Gastrocnemius medialis (tissue), 4 donors: Measurements from ENCODE around the gene DIAPH3. TPM values are rescaled to one million over a fixed set of nuclear protein-coding genes. Genes with fewer than 3 reads are reported as not detected.
"Not testable (repeated sequence)": the region's sequence is repeated elsewhere in the genome, so short reads cannot be mapped to it uniquely, and the experiment has no call there.

Source experiments
- ATAC-seq, 2 donors: fragments of 150-250 bp; one replicate each; pipeline ENCODE4 v1.9.1; 2016
- DNase-seq, 2 donors: peaks; one replicate each; pipeline ENCODE4 v3.0.0-alpha.2; 2019
- H3K27ac ChIP-seq, 4 donors: fragments of 200-600 bp; sonication (generic); 1 replicate in 1 of 4; 2 replicates in 3 of 4; pipeline ENCODE4 v1.5.1; 2016 to 2018; ENCODE audit warnings: mild to moderate bottlenecking in 2 of 4, moderate library complexity in 1 of 4
- H3K27me3 ChIP-seq, 3 donors: fragments of 200-600 bp; sonication (generic) in 2 of 3; 1 replicate in 1 of 3; 2 replicates in 2 of 3; pipeline versions ENCODE4 v1.5.1 to v1.6.0; 2016 to 2019; ENCODE audit warnings: mild to moderate bottlenecking in 1 of 3, moderate library complexity in 1 of 3
- H3K36me3 ChIP-seq, 2 donors: fragments of 200-600 bp; sonication (generic) in 1 of 2; one replicate each; pipeline ENCODE4 v1.5.1; 2017 to 2018
- H3K4me1 ChIP-seq, 2 donors: fragments of 200-600 bp; sonication (generic) in 1 of 2; one replicate each; pipeline ENCODE4 v1.5.1; 2016 to 2017; ENCODE audit warnings: mild to moderate bottlenecking in 2 of 2
- H3K4me3 ChIP-seq, 4 donors: fragments of 200-600 bp; sonication (generic) in 3 of 4; 1 replicate in 1 of 4; 2 replicates in 3 of 4; pipeline ENCODE4 v1.5.1; 2016 to 2019; ENCODE audit warnings: mild to moderate bottlenecking in 2 of 4
- H3K9me3 ChIP-seq, 3 donors: fragments of 200-600 bp; sonication (generic) in 2 of 3; 1 replicate in 1 of 3; 2 replicates in 2 of 3; pipeline ENCODE4 v1.5.1; 2016 to 2019
- POLR2A ChIP-seq, 2 donors: fragments of 450-650 bp; IDR thresholded peaks; one replicate each; pipeline ENCODE4 v1.6.1; 2017; ENCODE audit warnings: antibody characterized with exemption in 2 of 2, mild to moderate bottlenecking in 2 of 2, moderate library complexity in 2 of 2
- in situ Hi-C, 4 donors: fragments of 200-750 bp; cut with MboI; loops; one replicate each; pipeline versions ENCODE4 v1.15.0 to v1.8.0; 2017; ENCODE audit warnings: low sequenced_read_pairs in 4 of 4
- intact Hi-C: fragments of 100-400 bp; cut with DNase I; formaldehyde crosslinking; loops from one replicate; pipeline ENCODE4 v1.15.1; 2023; ENCODE audit warnings: low total_unique reads
- total RNA-seq, 4 donors: library from RNA; depleted of rRNA; stranded (reverse); fragments of >200 nt; gene quantifications; one replicate each; pipeline versions ENCODE4 v1.1.0 to v1.2.3, GENCODE V29; 2016
- TF ChIP-seq, protein P1 (sequence below), 5 experiments: fragments of 450-650 bp in 3 of 5; fragments of 200-600 bp in 2 of 5; sonication (generic) in 2 of 5; IDR thresholded peaks in 4 of 5; conservative IDR thresholded peaks in 1 of 5; 1 replicate in 4 of 5; 2 replicates in 1 of 5; pipeline ENCODE4 v1.5.1; 2016 to 2019; ENCODE audit warnings: antibody characterized with exemption in 5 of 5, mild to moderate bottlenecking in 3 of 5, moderate library complexity in 3 of 5

Gene DIAPH3
- total RNA-seq, 4 donors from 2014 or later, result 0.13 TPM; not detected in 3

DNA sequence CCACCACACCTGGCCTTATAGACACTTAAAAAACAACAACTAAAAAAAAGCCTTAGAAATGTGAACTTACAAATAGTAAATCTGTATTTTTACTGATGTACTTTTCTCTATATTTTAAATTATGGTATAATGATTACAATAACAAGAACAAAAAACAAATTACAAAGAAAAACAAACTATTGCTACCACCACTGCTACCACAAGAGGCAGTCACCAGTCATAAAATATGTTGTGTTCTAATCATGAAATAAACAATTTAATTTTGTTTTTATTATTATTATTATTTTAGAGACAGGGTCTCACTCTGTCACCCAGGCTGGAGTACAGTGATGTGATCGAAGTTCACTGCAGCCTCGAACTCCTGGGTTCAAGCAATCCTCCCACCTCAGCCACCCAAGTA, 72.2 kb downstream of the DIAPH3 start:
- no peaks in the 10 kb centered on the region for H3K9me3 ChIP-seq
- H3K27me3 ChIP-seq, result no peaks in the 10 kb centered on the region
- ATAC-seq, result no peak
- DNase-seq, result no peak
- H3K27ac ChIP-seq, result no peak overlapping the region
- TF ChIP-seq POLR2A (IDR thresholded peaks at IDR 0.05), result no peak
- TF ChIP-seq, protein P1, sequence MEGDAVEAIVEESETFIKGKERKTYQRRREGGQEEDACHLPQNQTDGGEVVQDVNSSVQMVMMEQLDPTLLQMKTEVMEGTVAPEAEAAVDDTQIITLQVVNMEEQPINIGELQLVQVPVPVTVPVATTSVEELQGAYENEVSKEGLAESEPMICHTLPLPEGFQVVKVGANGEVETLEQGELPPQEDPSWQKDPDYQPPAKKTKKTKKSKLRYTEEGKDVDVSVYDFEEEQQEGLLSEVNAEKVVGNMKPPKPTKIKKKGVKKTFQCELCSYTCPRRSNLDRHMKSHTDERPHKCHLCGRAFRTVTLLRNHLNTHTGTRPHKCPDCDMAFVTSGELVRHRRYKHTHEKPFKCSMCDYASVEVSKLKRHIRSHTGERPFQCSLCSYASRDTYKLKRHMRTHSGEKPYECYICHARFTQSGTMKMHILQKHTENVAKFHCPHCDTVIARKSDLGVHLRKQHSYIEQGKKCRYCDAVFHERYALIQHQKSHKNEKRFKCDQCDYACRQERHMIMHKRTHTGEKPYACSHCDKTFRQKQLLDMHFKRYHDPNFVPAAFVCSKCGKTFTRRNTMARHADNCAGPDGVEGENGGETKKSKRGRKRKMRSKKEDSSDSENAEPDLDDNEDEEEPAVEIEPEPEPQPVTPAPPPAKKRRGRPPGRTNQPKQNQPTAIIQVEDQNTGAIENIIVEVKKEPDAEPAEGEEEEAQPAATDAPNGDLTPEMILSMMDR (IDR thresholded peaks at IDR 0.05 in 4 of 5, conservative IDR thresholded peaks at IDR 0.05 in 1 of 5), result no peak
- in situ Hi-C loops (no loop called here), intact Hi-C loops (no loop called here)
- no peaks in the 10 kb centered on the region for H3K4me1 ChIP-seq
- H3K36me3 ChIP-seq, result no peaks in the 10 kb centered on the region
- H3K4me3 ChIP-seq, result no peak overlapping the region

DNA sequence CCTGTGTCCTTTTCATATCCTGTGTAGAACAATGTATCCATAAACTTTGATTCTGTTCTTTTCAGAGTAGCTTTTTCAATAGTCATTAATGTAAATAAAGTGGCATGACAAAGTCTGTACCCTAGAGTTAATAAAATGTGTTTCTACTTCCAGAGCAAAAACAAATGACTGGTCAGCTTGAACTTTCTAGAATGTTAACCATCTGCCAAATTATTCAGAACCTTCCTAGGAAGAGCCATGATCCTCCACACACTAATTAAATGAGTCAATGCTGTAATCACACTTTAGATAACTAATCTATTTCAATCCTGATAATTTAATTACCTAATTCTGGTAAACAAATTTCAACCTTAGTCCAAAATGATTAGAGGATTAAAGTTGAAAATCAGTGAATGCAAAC, 73.2 kb downstream of the DIAPH3 start:
- H3K4me1 ChIP-seq, result no peaks in the 10 kb centered on the region
- TF ChIP-seq, protein P1 (IDR thresholded peaks at IDR 0.05 in 4 of 5, conservative IDR thresholded peaks at IDR 0.05 in 1 of 5), result no peak
- no peak overlapping the region for H3K27ac ChIP-seq
- in situ Hi-C loops, result no loop called here
- ATAC-seq (no peak), DNase-seq (no peak)
- no peaks in the 10 kb centered on the region for H3K36me3 ChIP-seq
- no peaks in the 10 kb centered on the region for H3K27me3 ChIP-seq
- H3K4me3 ChIP-seq, result no peak overlapping the region
- no peaks in the 10 kb centered on the region for H3K9me3 ChIP-seq
- intact Hi-C loops, result no loop called here

DNA sequence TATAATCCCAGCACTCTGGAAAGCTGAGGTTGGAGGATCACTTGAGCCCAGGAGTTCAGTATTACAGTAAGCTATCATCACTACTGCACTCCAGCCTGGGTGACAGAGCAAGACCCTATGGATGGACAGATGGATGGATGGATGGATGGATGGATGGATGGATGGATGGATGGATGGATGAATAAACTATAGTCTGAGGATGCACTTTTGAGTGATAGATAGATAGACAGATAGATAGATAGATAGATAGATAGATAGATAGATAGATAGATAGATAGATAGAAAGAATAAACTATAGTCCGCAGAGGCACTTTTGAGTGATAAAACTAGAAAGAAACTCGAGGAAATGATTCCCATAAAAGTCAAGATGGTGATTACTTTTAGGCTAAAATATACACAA, 79.9 kb downstream of the DIAPH3 start:
- H3K27me3 ChIP-seq, H3K4me1 ChIP-seq: not testable (repeated sequence)

DNA sequence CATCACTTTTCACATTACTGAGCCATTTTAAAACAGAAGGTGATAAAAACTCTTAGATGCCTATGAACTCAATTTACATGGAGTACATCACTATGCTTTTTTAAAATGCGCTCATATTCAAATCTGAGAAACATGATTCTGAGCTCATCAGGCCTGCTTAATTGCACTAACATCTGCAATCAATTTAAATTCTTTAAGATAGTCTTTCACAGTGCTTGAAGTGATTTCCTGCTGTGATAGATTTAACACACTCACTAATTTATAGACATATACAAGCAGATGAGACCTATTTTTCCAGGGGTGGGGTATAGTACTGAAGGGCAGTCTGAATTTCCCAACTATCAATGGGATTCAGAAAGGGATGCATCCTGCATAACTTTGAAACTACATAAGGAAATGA, 82.9 kb downstream of the DIAPH3 start:
- Histone ChIP-seq H3K4me1 (no peaks in the 10 kb centered on the region), H3K27ac (no peak overlapping the region), H3K27me3 (no peaks in the 10 kb centered on the region), H3K9me3 (no peaks in the 10 kb centered on the region), H3K4me3 (no peak overlapping the region), H3K36me3 (no peaks in the 10 kb centered on the region)
- intact Hi-C loops, result no loop called here
- no peak for ATAC-seq
- in situ Hi-C loops, result no loop called here
- TF ChIP-seq, protein P1 (IDR thresholded peaks at IDR 0.05 in 4 of 5, conservative IDR thresholded peaks at IDR 0.05 in 1 of 5), result no peak
- TF ChIP-seq POLR2A (IDR thresholded peaks at IDR 0.05), result no peak
- DNase-seq, result no peak

More for the DNA sequence above, 79.9 kb downstream of the DIAPH3 start:
- DNase-seq, intact Hi-C loops, H3K4me3 ChIP-seq, H3K9me3 ChIP-seq, H3K36me3 ChIP-seq, H3K27ac ChIP-seq, ATAC-seq, in situ Hi-C loops: not testable (repeated sequence)

DNA sequence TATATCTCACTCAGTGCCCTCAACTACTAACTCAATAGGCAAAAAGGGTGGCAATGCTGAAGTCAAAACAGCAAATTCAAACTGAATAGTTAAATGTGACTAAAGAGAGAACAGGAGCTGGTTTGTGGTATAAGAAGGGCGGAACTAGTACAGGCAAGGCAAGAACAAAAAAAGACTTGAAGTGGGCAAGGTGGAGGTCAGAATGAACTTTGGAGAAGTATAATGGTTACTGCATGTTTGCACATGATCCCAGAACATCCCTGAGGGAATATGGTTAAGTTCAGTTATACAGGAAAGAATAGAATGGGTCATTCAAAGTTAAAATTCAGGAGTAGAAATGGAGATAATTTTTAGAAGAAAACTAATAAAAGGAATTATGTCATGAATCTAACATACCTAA, 85.5 kb downstream of the DIAPH3 start:
- Histone ChIP-seq H3K27me3 (no peaks in the 10 kb centered on the region), H3K9me3 (no peaks in the 10 kb centered on the region), H3K4me3 (no peak overlapping the region), H3K4me1 (no peaks in the 10 kb centered on the region), H3K27ac (no peak overlapping the region), H3K36me3 (no peaks in the 10 kb centered on the region)
- DNase-seq, result no peak
- TF ChIP-seq POLR2A (IDR thresholded peaks at IDR 0.05), result no peak
- TF ChIP-seq, protein P1 (IDR thresholded peaks at IDR 0.05 in 4 of 5, conservative IDR thresholded peaks at IDR 0.05 in 1 of 5), result no peak
- no peak for ATAC-seq
- intact Hi-C loops, result no loop called here
- in situ Hi-C loops, result no loop called here
